Glomerular visceral epithelial cell (primary cell): ENCODE data around the gene BAHD1.

Experiments
- DNase-seq: peaks from one replicate; pipeline ENCODE4 v3.0.0-alpha.2; 2016; ENCODE audit errors: extremely low spot score

The BAHD1 gene

DNA sequence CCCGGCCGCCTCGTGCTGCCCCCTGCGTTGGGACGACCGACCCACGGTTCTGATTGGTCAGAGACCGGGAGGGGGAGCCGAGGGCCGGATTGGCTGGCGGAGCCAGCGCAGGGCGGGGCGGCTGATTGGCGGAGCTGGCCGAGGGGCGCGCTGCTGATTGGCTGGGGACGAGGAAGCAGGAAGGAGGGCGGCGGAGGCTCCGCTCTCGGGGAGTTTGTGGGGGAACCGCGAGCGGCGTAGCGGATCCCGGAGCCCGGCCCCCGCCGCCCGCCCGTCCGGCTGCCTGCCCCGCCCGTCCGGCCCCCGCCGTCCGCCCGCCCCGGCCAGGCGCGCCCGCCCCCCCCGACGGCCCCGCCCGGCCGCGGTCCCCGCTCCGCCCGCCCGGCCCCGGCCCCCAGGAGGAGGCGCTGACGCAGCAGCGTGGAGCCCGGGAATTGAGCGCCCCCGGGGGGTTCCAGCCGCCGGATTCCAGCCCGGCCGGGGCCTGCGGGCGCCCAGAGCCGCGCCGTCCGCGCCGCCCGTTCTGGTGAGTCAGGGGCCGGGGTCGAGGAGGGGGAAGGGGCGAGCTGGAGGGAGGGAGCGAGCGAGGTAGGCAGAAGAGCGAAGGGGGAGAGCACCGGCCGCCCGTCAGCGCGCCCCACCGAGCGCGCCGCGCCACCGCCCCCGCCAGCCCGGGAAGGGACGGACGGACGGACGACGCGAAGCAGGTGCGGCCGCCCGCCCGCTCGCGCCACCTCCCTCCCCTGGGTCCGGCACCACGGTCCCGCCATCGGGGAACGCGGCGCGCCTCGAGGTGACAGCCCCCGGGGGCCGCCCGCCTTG lies at the start of gene BAHD1:
BAHD1 (plus strand) TSS at position 211 of the 822 bp plus-strand sequence. CDS start 17,512 bp downstream, outside the sequence.
- DNase-seq: peak; percentile 95

DNA sequence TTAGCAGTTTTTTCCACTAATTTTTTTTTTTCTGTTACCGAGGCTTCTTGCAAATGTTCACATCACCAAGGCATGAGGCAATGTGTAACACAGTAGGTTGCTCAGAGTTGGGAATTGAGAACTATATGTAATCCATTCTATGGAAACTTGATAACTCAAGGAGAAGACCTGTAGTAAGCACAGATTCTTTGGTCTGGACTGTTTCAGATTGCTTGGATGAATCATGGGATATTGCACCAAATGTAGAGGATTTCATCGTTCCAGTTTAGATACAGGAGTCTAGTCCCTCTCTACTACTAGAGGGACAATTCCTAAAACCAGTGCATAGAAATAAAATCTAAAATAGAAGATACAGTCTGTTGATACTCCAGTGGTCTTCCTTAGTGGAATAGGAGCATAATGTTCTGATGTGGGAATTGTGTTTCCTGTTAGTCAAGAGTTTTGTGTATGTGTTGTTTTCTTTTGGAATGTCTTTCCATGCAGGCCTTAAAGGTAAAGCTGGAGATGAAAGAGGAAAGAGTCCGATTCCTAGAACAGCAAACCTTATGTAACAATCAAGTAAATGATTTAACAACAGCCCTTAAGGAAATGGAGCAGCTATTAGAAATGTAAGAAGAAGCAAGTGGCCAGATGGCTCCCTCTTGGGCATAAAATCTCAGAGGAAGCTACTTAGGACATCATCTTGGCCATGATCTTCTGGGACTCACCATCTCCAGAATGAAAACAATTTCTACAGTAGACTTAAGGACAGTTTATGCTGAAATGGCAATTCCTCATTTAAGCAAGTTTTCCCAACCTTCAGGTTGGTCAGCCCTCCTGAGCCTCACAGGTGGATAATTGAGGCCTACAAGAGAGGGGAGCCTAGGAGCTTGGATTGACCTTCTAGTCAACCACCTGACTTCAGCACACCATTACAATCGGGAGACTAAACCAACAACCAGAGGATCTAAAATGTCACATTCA lies 47.5 kb upstream of the BAHD1 start:
- DNase-seq: no peak

DNA sequence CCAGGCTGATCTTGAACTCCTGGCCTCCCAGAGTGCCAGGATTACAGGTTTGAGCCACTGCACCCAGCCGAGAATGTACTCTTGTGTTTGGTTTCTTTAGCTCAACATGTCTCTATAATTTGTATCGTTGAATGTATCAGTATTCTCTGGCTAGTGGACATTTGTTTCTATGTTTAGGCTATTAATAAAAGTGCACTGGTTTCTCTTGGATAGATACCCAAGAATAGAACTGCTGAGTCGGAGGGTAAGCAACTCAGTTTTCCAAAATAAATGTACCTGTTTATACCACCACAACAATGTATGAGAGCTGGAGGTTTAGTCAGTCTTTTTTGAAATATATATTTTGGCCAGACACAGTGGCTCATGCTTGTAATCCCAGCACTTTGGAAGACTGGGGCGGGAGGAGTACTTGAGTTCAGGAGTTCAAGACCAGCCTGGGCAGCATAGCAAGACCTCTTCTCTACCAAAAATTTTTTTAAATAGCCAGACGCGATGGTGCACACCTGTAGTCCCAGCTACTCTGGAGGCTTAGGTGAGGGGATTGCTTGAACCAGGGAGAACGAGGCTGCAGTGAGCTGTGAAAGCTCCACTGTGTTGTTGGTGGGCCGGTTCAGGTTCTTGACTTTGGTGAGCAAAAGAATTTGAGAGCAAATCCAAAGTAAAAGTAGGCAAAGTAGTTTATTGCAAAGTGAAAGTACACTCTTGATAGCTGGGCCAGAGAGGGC lies 42.9 kb upstream of the BAHD1 start:
- no peak for DNase-seq

DNA sequence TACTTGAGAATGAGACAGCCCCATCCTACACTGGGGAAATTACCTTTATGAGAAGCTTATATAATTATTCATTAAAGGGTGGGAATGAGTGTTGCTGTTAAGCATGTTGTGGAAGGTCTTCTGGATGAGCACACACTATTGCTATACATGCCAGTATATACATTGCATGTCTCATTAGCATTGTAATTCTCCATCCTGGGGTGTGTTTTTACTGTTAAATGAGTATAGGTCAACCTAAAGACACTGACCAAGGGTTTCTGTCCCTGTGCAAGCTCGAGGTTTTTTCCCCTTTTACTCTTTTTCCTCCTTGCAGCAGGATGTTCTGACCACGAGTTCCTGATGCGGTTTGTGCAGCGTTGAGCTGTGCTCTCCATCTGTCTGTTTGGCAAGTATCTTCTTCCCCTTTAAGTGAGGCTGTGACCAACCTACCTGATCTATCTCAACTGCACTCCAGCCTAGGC lies 42.3 kb upstream of the BAHD1 start:
- no peak for DNase-seq

DNA sequence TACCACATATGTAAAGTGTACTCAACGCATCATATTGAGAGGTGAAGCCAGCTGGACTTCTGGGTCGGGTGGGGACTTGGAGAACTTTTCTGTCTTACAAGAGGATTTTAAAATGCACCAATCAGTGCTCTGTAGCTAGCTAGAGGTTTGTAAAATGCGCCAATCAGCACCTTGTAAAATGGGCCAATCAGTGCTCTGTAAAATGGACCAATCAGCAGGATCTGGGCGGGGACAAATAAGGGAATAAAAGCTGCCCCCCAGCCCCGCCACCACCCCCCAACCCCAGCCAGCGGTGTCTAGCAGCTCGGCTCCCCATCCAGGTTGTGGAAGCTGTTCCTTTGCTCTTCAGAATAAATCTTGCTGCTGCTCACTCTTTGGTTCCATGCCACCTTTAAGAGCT lies 41.4 kb upstream of the BAHD1 start:
- DNase-seq: no peak

DNA sequence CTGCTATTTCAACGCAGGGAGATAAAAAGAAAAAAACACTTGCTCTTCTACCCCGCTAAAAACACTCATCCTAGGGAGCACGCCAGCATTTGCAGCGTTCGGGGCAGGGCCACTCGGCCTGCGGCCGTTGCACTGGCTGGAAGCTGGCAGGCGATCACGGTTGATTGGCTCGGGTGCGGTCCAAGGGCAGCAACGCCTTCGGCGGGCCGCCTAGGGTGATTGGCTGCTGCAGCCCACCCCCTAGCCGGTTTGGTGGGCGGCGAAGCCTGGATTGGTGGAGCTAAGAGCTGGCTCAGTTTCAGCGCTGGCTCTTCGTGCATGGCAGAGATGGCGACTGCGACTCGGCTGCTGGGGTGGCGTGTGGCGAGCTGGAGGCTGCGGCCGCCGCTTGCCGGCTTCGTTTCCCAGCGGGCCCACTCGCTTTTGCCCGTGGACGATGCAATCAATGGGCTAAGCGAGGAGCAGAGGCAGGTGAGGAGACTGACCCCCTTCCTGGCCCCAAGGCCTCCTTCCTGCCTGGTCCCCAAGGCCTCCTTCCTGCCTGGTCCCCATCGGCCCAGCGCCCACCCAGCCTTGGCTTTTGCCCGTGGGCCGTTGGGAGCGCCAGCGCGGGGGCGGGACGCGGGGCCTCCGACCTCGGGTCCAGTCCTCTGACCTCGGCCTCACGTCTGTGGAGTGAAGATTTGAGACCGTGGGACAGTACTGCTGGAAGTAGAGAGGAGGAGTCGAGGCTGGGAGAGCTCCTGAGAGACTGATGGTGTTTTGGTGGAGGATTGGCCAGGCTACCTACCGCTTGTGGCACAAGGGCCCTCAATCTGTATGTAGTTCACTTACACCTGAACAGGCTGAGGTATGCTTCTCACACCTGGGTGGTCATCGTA lies 35.0 kb upstream of the BAHD1 start, which contains the start of gene IVD:
IVD (plus strand) TSS at position 295 of the 881 bp plus-strand sequence; CDS start at position 328, 33 bp downstream.
- peak; percentile 96 for DNase-seq

DNA sequence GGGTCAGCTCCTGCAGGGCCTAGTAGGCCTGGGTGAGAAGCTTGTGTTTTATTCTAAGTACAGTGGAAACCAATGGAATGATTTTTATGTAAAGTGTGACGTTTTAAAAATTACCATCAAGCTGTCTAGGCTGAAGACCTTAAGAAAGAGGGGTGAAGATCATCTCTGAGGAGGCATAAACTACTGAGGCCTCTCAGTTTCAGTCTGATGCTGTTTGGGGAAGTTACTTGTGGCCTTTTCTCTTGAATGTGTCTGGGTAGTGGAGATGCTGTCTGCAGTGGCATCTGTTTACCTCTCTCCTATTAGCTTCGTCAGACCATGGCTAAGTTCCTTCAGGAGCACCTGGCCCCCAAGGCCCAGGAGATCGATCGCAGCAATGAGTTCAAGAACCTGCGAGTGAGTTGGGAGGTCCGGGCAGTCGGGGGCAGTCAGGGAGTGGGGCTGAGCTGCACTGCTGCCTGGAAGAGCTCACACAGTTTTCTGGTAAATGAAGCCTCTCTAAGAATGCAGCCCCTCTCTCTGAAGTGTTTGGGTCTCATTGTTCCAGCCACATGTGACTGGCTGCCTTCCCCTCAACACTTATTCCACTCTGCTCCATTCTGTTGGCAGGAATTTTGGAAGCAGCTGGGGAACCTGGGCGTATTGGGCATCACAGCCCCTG lies 33.3 kb upstream of the BAHD1 start:
- DNase-seq: no peak

DNA sequence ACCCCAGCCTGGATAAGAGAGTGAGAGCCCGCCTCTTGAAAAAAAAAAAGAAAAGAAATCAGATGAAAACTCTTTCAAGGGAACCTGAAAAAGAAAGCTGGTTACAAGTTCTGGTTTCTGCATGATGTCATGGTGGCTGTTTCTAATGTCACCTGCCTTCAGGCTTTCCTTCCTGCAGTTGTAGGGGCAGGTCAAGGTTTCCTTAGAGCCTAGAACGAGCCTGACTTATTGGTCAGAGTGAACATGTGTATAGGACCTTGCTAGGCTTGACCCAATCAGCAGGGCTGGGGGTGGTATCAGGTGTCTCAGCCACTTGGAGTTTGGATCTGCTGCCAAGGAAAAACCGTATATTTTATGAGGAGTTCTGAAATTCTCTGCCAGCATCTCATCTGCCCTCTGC lies 31.4 kb upstream of the BAHD1 start:
- no peak for DNase-seq

DNA sequence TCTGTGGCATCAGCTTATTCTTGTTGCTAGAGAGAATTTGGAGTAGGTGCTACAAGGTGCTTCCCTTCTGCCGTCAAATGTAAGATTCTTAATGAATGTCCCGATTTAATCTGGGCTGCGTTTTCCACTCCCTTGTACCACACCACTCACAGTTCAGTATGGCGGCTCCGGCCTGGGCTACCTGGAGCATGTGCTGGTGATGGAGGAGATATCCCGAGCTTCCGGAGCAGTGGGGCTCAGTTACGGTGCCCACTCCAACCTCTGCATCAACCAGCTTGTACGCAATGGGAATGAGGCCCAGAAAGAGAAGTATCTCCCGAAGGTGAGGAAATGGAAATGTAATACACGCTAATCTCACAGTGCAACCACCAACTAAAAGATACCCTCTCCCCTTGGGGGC lies 30.3 kb upstream of the BAHD1 start:
- DNase-seq: no peak

DNA sequence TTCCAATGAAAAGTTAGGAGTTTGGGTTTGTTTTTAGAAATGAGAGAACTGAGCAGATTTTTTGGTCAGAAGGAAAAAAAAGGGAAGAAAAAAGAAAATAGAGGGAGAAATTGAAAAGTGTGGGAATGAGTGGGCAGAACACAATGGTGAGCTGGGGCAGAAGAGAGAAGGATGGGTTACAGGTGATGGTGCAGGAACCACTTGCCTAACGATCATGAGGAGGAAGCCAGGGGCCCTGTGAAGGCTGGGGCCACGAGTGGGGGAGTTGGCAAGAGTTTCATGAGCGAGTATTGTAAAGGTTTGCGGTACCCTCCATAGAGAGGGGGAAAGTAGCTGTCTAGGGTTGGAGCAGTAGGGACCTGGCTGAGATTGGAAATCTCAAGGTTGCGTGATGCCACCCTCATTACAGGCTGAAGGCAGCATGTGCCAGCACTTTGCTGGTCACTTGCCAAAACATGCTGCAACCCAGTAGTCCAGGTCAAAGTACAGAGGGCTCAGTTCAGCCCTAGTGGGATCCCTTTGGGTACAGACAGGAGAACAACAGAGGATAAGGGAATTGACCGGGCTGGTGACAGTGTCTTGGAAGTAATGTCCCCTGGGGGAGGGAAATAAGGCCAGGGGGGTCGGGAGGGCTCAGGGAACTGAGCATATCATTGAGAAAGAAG lies 28.5 kb upstream of the BAHD1 start:
- no peak for DNase-seq

DNA sequence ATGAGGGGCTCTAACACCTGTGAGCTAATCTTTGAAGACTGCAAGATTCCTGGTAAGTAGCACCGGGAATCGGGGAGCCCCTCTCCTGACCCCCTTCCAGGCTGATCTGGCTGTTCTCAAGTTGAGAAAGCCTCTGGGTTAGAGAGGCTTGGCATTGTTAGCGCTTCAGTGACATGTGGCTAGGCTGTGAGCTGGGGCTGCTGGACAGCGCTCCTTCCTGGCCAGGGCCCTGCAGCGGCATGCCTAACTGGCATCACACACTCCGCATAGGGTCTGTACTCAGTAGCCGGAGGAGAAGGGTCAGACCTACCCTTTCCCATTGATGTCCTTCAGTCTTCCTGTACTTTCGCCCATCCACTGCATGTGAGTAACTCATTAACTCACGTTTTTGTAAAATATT lies 27.7 kb upstream of the BAHD1 start:
- no peak for DNase-seq

DNA sequence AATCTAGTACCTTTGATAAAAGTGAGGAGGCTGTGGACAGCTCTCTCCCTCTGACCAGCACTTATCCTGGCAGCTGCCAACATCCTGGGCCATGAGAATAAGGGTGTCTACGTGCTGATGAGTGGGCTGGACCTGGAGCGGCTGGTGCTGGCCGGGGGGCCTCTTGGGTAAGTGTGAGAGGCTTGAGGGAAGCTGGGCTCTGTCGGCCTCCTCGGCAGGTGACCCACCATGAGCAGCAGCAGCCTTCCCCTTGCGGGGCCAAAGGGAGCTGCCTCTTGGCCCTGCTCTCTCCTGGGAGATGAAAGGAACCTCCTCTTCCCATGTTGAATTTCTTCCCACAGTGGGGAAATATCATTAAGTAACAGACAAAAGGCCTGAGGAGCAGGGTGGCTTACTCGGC lies 25.9 kb upstream of the BAHD1 start:
- DNase-seq: no peak

DNA sequence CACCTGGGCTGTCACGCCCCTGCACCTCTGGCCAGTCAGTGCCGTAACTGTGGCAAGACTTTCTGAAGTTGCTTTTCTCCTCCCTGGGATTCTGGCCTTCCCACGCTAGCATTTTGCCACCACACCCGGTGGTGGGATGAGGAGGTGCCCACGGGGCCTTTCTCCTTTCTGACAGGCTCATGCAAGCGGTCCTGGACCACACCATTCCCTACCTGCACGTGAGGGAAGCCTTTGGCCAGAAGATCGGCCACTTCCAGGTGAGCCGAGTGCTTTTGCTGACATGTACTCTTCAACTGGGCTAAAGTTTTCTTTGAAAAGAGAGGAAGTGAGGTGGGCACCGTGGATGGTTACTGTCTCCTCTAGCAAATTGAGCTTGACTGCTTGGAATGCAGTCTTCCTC lies 25.5 kb upstream of the BAHD1 start:
- DNase-seq: no peak

DNA sequence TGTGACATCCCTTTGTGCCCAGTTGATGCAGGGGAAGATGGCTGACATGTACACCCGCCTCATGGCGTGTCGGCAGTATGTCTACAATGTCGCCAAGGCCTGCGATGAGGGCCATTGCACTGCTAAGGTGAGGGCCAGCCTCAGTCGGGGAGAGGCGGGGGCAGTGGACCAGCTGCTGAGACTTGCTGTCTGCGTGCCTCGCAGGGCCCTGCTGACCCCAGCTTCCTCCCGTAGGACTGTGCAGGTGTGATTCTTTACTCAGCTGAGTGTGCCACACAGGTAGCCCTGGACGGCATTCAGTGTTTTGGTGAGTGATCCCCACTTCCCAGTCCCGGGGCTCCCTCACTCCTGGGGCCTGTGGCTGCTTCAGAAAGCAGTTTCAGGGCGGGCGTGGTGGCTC lies 24.7 kb upstream of the BAHD1 start:
- DNase-seq: no peak

DNA sequence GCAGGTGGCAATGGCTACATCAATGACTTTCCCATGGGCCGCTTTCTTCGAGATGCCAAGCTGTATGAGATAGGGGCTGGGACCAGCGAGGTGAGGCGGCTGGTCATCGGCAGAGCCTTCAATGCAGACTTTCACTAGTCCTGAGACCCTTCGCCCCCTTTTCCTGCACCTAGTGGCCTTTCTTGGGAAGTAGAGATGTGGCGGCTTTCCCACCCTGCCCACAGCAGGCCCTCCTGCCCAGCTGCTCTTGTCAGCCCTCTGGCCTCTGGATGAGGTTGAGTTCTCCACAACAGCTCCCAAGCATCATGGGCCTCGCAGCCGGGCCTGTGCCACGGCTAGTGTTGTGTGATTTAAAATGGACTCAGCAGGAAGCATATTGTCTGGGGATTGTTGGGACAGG lies 22.6 kb upstream of the BAHD1 start:
- no peak for DNase-seq

DNA sequence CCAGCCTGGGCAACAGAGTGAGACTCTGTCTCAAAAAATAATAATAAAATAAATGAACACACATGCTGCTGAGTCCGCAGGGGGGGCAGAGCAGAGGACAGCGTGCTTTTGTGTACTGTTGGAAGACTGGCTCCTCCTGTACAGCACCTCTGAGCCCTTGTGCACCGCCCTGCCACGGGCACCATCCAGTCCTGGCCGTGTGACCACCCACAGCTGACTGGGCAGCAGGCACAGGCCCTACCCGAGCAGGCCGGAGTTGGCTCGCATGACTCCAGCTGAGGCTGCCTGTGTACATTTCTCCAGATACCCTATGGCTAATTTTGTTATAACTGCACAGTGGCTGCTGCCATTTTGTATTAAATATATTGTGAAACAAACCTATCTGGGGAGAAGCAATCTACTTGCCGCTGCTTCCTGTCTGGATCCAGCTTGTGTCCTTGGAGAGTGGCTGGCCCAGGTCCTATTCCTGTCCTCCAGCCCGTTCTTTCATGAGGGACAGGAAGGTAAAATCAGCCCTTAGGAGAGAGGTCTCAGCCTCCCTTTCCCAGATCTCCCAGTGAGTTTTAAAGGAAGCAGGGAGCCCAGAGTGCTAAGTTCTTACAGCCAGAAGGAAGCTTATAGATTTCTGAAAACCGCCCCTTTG lies 20.6 kb upstream of the BAHD1 start:
- DNase-seq: no peak

DNA sequence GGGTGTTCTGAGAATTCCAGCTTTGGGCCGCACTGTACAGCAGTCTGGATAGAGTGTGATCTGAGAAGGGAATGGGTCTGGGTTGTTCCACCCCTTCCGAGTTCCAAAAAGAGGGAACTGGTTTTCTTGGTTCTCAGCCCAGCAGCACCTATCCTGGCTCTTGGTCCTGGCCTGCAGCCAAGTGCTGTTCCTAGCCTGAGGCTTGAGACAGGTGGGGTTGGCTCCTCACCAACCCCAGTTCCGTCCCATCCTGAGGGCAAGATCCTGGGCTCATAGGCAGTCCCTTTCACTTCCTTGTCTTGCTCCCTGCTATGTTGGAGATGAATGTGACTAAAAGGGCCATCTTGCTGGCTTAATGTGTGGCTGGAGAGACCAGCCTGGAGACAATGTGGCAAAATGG lies 20.0 kb upstream of the BAHD1 start:
- DNase-seq: no peak

DNA sequence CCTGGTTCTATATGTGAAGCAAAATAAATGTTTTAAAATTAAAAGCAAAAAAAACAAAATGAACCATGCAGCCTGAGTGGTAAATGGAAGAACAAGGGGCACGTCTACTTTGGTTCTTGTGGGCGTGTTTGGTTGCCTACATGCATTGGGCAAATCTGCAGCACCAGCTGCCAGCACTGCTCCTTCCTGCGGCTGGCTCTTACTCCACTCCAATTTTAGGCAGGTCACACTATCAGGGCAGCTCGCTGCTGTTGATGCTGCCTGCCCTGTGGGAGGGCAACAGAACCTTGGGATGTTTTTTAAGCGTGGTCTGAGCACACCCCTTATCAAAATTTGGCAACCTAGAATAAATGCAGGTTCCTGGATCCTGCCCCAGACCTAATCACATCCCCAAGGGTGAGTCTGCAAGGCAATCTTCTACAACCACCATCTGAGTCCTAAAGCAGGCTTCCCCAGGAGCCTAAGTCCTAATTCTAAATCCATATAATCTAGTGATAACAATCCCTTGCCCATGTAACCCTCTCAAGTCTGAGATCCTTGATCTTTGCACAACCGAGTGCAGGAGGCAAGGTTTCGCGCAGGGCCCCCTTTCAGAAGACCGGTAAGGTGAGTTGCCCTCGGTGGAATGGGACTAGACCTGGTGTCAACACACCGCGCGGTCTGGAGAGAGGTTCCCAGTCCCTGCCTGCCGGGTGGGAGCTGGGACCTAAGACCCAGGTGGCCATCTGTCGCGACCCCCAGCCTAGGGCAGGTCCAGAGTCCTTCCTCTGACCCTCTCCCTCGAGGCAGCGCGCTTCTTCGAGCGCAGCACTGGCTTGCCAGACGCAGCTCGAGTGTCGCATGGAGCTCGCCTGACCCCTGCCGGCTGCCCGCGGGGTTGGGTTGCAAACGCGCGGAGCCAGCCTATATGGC lies 19.3 kb upstream of the BAHD1 start:
- DNase-seq: peak; percentile 67
